Loucy (cell line): ENCODE measurements around the gene HMGXB4.

Experiments
- H2AFZ ChIP-seq: fragments of 200-600 bp; sonication (generic); 2 replicates; pipeline ENCODE4 v1.6.0; 2016; ENCODE audit warnings: antibody characterized with exemption, mild to moderate bottlenecking, low read length, moderate library complexity
- H3F3A ChIP-seq: fragments of 200-600 bp; 2 replicates; pipeline ENCODE4 v1.6.0; 2016; ENCODE audit warnings: antibody characterized with exemption, low read depth, mild to moderate bottlenecking
- H3K27me3 ChIP-seq: fragments of 200-600 bp; sonication (generic); 2 replicates; pipeline ENCODE4 v1.6.1; 2014; ENCODE audit warnings: low read length, mild to moderate bottlenecking; ENCODE audit not compliant: insufficient read depth, poor library complexity, severe bottlenecking
- H3K36me3 ChIP-seq: fragments of 200-600 bp; sonication (generic); 2 replicates; pipeline ENCODE4 v1.6.1; 2016; ENCODE audit warnings: low read length; ENCODE audit not compliant: insufficient read depth
- H3K4me1 ChIP-seq: fragments of 200-600 bp; sonication (generic); 2 replicates; pipeline ENCODE4 v1.5.1; 2014; ENCODE audit warnings: low read length, mild to moderate bottlenecking; ENCODE audit not compliant: insufficient read depth, poor library complexity, severe bottlenecking
- H3K4me2 ChIP-seq: fragments of 200-600 bp; sonication (generic); 2 replicates; pipeline ENCODE4 v1.6.0; 2014; ENCODE audit warnings: antibody characterized with exemption, low read length, low read depth, mild to moderate bottlenecking; ENCODE audit not compliant: poor library complexity, severe bottlenecking
- H3K4me3 ChIP-seq: fragments of 200-600 bp; sonication (generic); 2 replicates; pipeline ENCODE4 v1.5.1; 2014; ENCODE audit warnings: low read length, mild to moderate bottlenecking, mixed read lengths; ENCODE audit not compliant: poor library complexity, severe bottlenecking
- H3K79me2 ChIP-seq: fragments of 200-600 bp; sonication (generic); 2 replicates; pipeline ENCODE4 v1.6.1; 2014; ENCODE audit warnings: low read length; ENCODE audit not compliant: insufficient read depth
- H3K9ac ChIP-seq: fragments of 200-600 bp; sonication (generic); 2 replicates; pipeline ENCODE4 v1.6.0; 2014; ENCODE audit warnings: mild to moderate bottlenecking, low read depth, low read length, moderate library complexity; ENCODE audit not compliant: poor library complexity, severe bottlenecking
- H3K9me2 ChIP-seq: fragments of 200-600 bp; sonication (generic); replicated peaks from 2 replicates; pipeline ENCODE4 v1.6.1; 2016; ENCODE audit warnings: low read depth, low read length, mixed read lengths
- H3K9me3 ChIP-seq: fragments of 200-600 bp; sonication (generic); 2 replicates; pipeline ENCODE4 v1.6.1; 2014; ENCODE audit warnings: mild to moderate bottlenecking, antibody characterized with exemption, low read length, low read depth; ENCODE audit not compliant: insufficient read depth
- H4K20me1 ChIP-seq: fragments of 200-600 bp; sonication (generic); 2 replicates; pipeline ENCODE4 v1.6.0; 2014; ENCODE audit warnings: antibody characterized with exemption, low read length, mild to moderate bottlenecking; ENCODE audit not compliant: insufficient read depth, poor library complexity, severe bottlenecking
- EZH2phosphoT487 ChIP-seq: fragments of 200-600 bp; IDR thresholded peaks from 2 replicates; pipeline ENCODE4 v1.6.1; 2018; ENCODE audit warnings: antibody characterized with exemption, mild to moderate bottlenecking, moderate library complexity, borderline replicate concordance
- TF ChIP-seq, protein P1 (sequence below): fragments of 200-600 bp; sonication (generic); conservative IDR thresholded peaks from 2 replicates; pipeline ENCODE4 v1.5.1; 2014; ENCODE audit warnings: mild to moderate bottlenecking, antibody characterized with exemption, low read length

Gene HMGXB4

DNA sequence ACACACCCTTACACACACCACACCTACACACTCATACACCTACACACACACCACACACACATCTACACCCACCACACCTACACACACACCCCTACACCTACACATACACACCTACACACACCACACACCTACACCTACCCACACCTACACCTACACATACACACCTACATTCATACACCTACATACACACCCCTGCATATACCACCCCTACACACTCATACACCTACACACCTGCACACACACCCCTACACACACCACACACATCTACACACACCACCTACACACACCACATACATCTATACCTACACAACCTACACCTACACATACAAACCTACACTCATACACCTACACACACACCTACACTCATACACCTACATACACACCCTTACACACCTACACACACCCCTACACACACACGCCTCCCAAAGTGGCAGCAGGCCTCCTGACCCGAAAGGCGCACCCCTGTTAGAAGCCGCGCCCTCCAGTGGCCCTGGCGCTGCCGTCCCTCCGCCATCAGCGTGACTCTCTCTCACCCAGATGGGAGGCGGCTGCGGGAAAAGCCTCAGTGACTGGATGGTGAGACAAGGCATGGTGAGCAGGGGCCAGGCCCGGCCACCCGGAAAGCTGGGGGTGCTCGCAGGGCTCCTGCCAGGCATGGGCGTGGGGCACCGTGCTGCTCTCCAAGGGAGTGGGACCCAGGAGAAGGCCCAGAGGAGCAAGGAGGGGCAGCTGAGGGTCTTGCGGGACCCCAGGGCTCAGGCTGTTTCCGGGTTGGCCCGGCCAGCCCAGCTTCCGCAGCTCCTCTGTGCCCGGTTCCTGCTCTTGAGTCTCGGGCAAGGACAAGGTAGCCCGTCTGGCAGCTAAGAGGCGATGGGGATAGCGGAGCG, 86.6 kb downstream of the HMGXB4 start:
- no peak overlapping the region for H3K4me3 ChIP-seq
- no peaks in the 10 kb centered on the region for H3K79me2 ChIP-seq
- H3K9me3 ChIP-seq = no peaks in the 10 kb centered on the region
- no peak overlapping the region for H2AFZ ChIP-seq
- no peaks in the 10 kb centered on the region for H3K27me3 ChIP-seq
- no peak for TF ChIP-seq EZH2phosphoT487
- TF ChIP-seq, protein P1, sequence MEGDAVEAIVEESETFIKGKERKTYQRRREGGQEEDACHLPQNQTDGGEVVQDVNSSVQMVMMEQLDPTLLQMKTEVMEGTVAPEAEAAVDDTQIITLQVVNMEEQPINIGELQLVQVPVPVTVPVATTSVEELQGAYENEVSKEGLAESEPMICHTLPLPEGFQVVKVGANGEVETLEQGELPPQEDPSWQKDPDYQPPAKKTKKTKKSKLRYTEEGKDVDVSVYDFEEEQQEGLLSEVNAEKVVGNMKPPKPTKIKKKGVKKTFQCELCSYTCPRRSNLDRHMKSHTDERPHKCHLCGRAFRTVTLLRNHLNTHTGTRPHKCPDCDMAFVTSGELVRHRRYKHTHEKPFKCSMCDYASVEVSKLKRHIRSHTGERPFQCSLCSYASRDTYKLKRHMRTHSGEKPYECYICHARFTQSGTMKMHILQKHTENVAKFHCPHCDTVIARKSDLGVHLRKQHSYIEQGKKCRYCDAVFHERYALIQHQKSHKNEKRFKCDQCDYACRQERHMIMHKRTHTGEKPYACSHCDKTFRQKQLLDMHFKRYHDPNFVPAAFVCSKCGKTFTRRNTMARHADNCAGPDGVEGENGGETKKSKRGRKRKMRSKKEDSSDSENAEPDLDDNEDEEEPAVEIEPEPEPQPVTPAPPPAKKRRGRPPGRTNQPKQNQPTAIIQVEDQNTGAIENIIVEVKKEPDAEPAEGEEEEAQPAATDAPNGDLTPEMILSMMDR = no peak
- no peak overlapping the region for H3K9ac ChIP-seq
- no peaks in the 10 kb centered on the region for H3K4me1 ChIP-seq
- peaks cover 10% of the 10 kb centered on the region; the same call in 1 of the 2 replicates for H3K36me3 ChIP-seq
- H3K4me2 ChIP-seq = no peak overlapping the region
- no peaks in the 10 kb centered on the region for H3F3A ChIP-seq
- H3K9me2 ChIP-seq = no peaks in the 10 kb centered on the region
- no peaks in the 10 kb centered on the region for H4K20me1 ChIP-seq

DNA sequence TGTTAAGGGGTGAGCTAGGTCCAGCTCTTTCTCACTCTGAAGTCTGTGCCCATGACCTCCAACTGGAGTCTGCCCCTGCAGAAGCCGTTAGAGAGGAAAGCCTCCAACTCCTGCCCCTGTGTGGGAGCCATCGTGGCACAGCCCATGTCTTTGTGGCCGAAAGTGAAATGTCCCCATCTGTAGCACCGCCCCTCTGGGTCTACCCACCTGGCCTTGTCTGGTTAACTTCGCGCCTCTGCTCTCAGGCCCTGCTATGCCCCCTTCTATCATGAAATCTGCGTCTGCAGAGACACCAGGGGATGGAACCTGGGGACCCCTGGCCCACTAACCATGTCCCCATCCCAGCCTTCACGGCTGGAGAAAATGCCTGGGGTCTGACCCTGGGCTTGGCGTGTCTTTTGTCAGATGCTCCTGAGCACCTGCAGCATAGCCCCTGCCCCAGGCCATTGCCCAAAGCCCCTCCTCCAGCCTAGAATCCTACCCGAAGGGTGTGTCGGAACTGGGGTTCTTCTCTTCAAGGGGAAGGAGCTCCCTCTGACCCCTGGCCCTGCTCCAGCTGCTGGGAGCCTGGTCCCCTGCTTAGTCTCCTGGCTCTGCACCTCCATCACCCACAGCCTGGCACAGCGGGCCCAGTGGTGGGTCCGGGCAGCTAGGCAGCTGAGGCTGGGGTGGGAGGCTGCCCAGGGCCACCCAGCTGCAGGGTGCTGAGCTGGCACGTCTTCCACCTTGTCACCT, 87.8 kb downstream of the HMGXB4 start:
- Histone ChIP-seq H3K4me2 (no peak overlapping the region), H3K9me2 (no peaks in the 10 kb centered on the region), H3F3A (no peaks in the 10 kb centered on the region), H3K9ac (no peak overlapping the region), H3K36me3 (peaks cover 10% of the 10 kb centered on the region; the same call in 1 of the 2 replicates), H3K79me2 (no peaks in the 10 kb centered on the region), H3K27me3 (no peaks in the 10 kb centered on the region), H3K4me3 (no peak overlapping the region), H2AFZ (no peak overlapping the region), H3K9me3 (no peaks in the 10 kb centered on the region), H3K4me1 (no peaks in the 10 kb centered on the region), H4K20me1 (no peaks in the 10 kb centered on the region)
- TF ChIP-seq, protein P1 = no peak
- no peak for TF ChIP-seq EZH2phosphoT487
